HG02623 (cell line): ENCODE data around the gene PICK1.
"Not testable (repeated sequence)": the region's sequence is repeated elsewhere in the genome, so short reads cannot be mapped to it uniquely, and the experiment has no call there.

Experiments used
- ATAC-seq: cut with Tn5 transposase; IDR thresholded peaks from one replicate; pipeline ENCODE4 v1.9.1; 2021; ENCODE audit warnings: moderate library complexity; ENCODE audit not compliant: unreplicated experiment

The PICK1 gene

DNA sequence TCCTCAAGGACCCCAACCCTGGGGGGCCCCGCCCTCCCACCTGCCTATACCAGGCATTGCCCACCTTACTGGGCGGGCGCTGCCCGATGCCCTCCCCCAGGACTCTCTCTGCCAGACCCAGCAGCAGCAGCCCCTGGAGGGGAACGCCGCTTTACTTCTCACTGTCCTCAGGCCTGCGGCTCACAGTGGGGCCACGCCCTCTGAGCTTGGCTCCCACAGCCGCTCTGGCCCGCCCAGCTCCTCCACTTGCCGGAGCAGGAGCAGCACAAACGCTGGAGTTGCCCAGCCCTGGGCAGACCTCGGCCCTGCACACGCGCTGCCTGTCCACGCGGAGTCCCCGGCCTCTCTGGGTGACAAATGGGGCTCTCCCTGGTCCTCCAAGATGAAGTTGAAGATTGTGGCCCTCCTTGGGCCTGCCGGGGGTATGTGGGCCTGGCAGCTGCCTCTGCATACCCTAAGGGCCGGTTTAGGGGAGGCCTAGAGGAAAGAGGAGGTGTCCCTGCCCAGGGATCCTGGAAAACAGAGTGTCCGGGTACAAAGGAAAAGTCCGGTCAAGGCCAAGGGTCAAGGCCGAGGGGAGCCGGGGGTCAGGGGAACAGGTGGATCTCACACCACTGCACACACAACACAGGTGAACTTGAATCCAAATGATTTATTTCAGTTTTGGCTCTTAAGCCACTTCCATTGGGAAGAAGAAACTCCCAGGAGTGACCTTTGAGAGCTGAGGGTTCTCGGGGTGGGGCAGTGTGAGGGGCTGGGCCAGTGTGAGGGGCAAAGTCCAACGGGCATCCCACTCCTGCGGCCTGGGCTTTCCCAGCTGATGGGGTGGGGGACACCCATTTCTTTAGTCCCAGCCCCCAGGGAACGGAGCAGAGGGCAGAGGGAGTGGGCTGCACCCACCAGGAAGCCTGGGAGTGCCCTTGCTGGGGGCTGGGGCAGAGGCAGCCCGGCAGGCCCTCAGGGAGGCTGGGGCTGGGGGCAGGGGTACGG is 54.0 kb downstream of the PICK1 start:
- ATAC-seq, result no peak

DNA sequence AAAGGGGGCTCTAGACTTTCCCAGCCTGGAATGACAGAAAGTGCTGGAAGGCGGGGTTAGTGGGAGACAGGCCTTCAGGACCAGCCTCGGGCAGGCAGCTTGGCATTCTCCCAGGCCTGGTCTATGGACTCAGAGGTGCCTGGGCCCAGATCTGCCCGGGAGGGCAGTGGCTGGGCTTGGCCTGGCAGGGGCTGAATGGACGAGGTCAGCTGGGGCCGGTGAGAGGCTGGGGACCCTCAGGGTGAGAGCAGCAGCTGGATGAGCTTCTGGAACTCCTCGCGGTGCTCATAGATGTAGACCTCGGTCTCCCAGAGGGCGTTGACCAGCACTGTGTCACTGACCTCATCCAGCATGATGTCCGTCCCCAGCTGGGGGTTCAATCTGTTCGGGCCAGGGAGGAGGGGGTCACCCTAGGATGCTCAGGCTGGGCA is 54.7 kb downstream of the PICK1 start:
- ATAC-seq, result no peak

- no peak for ATAC-seq
Observed at GRCh38 chr22:38112381-38112780, 55.2 kb downstream of the PICK1 start.

DNA sequence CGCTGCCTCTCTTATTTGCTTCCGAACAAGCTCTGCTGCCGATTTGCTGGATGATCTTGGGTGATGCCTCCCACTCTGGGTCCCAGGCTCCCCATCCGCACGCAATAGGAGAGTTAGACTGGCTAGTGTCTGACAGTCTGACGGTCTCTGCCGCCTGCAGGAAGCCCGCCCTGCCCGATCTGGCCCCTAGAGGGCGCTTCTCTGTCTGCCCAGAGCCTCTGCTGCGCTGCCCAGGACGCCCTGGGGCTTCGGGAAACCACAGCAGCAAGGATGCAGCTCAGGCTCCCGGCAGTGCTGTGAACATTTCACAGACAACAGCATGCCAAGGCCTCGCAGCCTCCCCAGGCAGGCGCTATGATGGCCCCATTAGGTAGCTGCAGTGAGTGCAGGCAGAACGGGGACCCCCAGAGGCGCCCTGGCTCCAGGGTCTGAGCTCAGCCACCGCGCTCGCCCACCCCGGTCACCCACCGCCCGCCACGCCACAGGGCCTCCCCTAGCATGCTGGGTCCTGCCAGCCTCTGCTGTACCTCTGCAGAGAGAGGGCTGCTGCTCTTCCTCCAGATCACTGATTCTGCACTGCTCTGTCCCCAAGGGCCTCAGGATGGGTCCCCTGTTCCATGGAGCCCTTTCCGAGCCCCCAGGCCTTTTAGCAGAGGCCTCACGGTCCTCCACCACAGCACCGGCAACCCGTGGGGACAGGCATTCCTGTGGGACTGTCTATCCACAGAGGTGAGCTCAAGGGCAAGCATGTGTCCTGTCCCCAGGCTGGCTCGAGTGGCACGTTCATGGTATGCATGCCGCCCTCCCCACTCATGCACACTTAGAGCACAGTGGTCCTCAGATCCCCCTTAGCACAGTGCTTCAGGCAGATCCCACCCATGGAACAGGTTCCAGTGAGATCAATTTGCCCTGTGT is 57.5 kb downstream of the PICK1 start:
- no peak for ATAC-seq

GRCh38 chr22:38115423-38116205 is 58.4 kb downstream of the PICK1 start:
- no peak for ATAC-seq

DNA sequence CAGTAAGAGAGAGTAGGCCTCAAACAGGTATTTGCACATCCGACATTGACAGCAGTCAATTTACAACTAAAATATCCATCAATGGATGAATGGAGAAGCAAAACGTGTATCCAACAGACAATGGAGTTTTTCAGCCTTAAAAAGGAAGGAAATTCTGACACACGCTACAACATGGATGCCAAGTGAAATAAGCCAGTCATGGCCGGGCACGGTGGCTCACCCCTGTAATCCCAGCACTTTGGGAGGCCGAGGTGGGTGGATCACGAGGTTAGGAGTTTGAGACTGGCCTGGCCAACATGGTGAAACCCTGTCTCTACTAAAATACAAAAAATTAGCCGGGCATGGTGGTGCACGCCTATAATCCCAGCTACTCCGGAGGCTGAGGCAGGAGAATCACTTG is 60.4 kb downstream of the PICK1 start:
- not testable (repeated sequence) for ATAC-seq

DNA sequence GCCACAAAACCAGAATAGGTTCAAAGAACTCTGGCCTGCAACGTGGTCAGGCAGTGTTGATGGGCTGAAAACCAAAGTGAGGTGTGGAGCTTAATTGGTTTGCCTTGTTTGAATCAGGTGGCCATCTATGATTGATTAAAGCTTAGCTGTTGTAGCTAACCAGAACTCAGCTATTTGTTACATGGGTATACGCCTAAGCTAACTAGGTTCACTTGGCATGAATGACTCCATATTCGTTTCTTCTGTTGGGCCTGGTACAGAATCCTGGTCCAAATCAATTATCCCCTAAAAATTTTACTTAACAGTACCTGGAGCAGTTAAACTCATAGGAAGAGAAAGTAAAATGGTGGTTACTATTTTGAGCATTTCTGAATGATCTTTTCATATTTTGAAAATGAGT is 61.0 kb downstream of the PICK1 start:
- no peak for ATAC-seq

GRCh38 chr22:38118747-38119146 is 61.5 kb downstream of the PICK1 start:
- not testable (repeated sequence) for ATAC-seq

DNA sequence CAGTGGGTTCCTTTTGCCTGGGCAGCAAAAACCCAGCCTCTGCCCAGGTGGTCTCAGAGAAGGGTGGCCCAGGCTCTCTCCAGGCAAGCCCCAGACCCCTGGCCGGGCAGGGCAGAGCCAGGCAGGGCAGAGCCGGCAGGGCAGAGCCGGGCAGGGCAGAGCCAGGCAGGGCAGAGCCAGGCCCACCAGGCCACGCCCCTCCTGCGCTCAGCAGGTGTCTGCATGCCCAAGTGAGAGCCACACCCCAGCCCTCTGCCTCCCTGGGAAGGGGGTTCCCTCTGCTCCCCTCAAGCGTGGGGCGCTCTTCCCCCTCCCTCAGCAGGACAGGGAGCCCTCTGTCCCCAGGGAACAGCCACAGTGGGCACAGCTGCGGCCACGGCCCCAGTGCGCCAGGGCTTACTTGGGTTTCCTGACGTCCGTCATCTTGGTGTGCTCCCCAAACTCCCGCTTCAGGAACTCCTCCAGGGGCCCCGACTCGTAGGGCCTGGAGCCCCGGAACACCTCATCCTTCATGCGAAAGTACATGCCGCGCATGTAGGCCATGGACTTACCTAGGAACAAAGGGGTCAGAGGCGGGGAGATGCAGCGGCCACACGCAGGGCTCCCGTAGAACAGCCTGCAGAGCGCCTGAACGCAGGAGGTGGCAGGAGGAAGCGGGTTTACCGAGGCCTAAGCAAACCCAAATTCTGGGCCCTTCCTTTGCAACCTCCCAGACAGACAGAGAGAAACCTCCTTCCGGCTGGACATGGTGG is 63.3 kb downstream of the PICK1 start:
- no peak for ATAC-seq

DNA sequence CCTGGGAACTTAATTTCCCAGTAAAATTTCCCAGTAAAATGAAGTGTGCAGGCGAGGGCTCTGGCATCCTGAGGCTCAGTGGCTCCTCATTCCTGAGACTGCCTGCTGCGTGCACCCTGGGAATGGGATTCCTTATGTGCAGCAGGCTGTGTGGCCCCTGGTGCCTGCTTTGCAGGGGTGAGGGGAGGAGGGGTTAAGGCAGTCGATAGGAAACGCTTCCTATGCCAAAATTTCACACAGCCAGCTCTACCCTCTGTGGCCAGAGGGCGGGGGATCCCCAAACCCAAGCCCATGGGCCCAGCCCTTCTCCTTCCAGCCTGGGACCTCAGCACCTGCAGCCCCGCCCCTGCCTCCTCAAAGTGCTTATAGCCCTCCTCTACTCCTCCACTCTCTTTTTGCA is 65.4 kb downstream of the PICK1 start:
- no peak for ATAC-seq

- no peak for ATAC-seq
Observed at GRCh38 chr22:38124236-38124974, 67.2 kb downstream of the PICK1 start.

DNA sequence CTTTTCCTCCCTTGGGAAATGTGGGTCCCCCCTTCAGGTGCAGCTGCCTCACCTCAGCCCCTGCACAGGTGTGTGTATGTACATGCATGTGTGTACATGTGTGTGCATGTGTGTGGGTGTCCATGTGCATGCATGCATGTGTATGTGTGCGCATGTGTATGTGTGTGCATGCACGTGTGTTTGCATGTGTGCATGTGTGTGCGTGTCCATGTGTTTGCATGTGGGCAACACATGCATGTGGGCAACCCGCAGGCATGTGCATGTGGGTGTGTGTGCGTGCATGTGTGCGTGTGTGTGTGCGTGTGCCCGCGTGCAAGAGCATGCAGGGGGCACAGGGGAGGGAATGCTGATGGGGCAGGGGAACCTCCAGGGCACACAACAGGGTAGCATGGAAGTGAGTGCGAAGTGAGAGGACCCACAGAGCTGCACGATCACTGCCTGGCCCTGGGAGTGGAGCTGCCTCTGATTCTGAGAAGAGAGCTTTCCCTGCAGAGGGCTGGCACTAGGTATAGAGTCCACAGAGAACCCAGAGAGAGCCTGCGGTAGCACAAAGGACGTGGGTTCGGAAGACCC is 67.9 kb downstream of the PICK1 start:
- ATAC-seq, result no peak
